Measurements from ENCODE around the gene TDRD1.

GRCh38 chr10:114168450-114169009 is 10.6 kb upstream of the TDRD1 start:
- TF ChIP-seq POLR2A (IDR thresholded peaks at IDR 0.05) (no peak), CTCF (IDR thresholded peaks at IDR 0.05 in 4 of 5, conservative IDR thresholded peaks at IDR 0.05 in 1 of 5) (no peak)

Measured in gastrocnemius medialis (tissue), 4 donors.